A549 (cell line): ENCODE results near the gene AAK1. TPM values are rescaled to one million over a fixed set of nuclear protein-coding genes. Genes with fewer than 3 reads are reported as not detected.
A peak's percentile ranks its signal among the peaks of the same experiment; 100 is the strongest.
"Not testable (repeated sequence)": the region's sequence is repeated elsewhere in the genome, so short reads cannot be mapped to it uniquely, and the experiment has no call there.

Experiments
- ATAC-seq, 2 experiments: fragments of 200-7000 bp in 1 of 2; fragments of >200 bp in 1 of 2; cut with Nextera tagmentation in 1 of 2; cut with Tn5 transposase in 1 of 2; 3 replicates each; pipeline versions ENCODE4 v1.8.0 to v1.9.1; 2018 to 2020; ENCODE audit warnings: mild to moderate bottlenecking in 1 of 2, moderate library complexity in 1 of 2
- CTCF ChIA-PET: fragments of 300-600 bp; sonication (Branson Sonifier 250); formaldehyde crosslinking; extraction: SDS; loops from one replicate; lab custom pipeline; 2021; ENCODE audit warnings: antibody characterized with exemption, inconsistent platforms; lab: Yijun Ruan, JAX
- POLR2A ChIA-PET: fragments of 350-600 bp; formaldehyde crosslinking; extraction: SDS; loops from one replicate; lab custom pipeline; 2021; ENCODE audit warnings: antibody characterized with exemption, inconsistent platforms; lab: Yijun Ruan, JAX
- DNase-seq, 2 experiments: peaks; one replicate each; pipeline versions ENCODE4 v3.0.0 to v3.0.0-alpha.2; 2011 to 2016; ENCODE audit warnings: low read depth in 1 of 2, low spot score in 1 of 2
- FAIRE-seq: peaks from 2 replicates; lab custom pipeline; 2011; peaks lifted over from hg19 to GRCh38; lab: Jason Lieb, UNC
- H3K27ac ChIP-seq, 2 experiments: fragments of >200 bp; sonication (Bioruptor Twin); formaldehyde crosslinking; 3 replicates each; pipeline ENCODE4 v1.5.1; 2016 to 2017
- H3K4me1 ChIP-seq: fragments of >200 bp; sonication (Bioruptor Twin); formaldehyde crosslinking; 3 replicates; pipeline ENCODE4 v1.6.1; 2016
- H3K4me2 ChIP-seq: fragments of >200 bp; sonication (Bioruptor Twin); formaldehyde crosslinking; 3 replicates; pipeline ENCODE4 v1.6.1; 2016
- H3K4me3 ChIP-seq: fragments of >200 bp; sonication (Bioruptor Twin); formaldehyde crosslinking; 3 replicates; pipeline ENCODE4 v1.5.1; 2016
- H3K9me3 ChIP-seq: fragments of >200 bp; sonication (Bioruptor Twin); formaldehyde crosslinking; 3 replicates; pipeline ENCODE4 v1.6.1; 2016
- CEBPB ChIP-seq, 2 experiments: fragments of >200 bp in 1 of 2; sonication (Bioruptor Twin) in 1 of 2; formaldehyde crosslinking in 1 of 2; IDR thresholded peaks; 2 replicates each; pipeline ENCODE4 v1.6.1; 2012 to 2016
- CHD2 ChIP-seq: fragments of 150-350 bp; IDR thresholded peaks from 2 replicates; pipeline ENCODE4 v1.6.1; 2014; ENCODE audit warnings: low read length; ENCODE audit not compliant: partially characterized antibody
- FOSB ChIP-seq: fragments of 250-450 bp; sonication (Bioruptor Pico); IDR thresholded peaks from 2 replicates; pipeline ENCODE4 v1.5.0; 2020; ENCODE audit warnings: mild to moderate bottlenecking, moderate library complexity
- FOXS1 ChIP-seq: fragments of 250-450 bp; sonication (Bioruptor Pico); IDR thresholded peaks from 2 replicates; pipeline ENCODE4 v1.5.0; 2020; ENCODE audit warnings: mild to moderate bottlenecking, moderate library complexity
- GATA3 ChIP-seq: IDR thresholded peaks from 2 replicates; pipeline ENCODE4 v1.6.1; 2012; ENCODE audit warnings: borderline replicate concordance
- HEYL ChIP-seq: fragments of 250-450 bp; sonication (Bioruptor Pico); IDR thresholded peaks from 2 replicates; pipeline ENCODE4 v1.8.0; 2021; ENCODE audit warnings: mild to moderate bottlenecking, moderate library complexity
- HOXB13 ChIP-seq: fragments of 250-450 bp; sonication (Bioruptor Pico); IDR thresholded peaks from 2 replicates; pipeline ENCODE4 v1.5.0; 2020; ENCODE audit warnings: low read depth, mild to moderate bottlenecking, moderate library complexity
- JUNB ChIP-seq: fragments of >200 bp; sonication (Bioruptor Twin); formaldehyde crosslinking; IDR thresholded peaks from 2 replicates; pipeline ENCODE4 v1.6.1; 2016
- KDM5A ChIP-seq: fragments of 200-600 bp; sonication (generic); IDR thresholded peaks from 2 replicates; pipeline ENCODE4 v1.6.1; 2016; ENCODE audit warnings: antibody characterized with exemption, mild to moderate bottlenecking
- MAZ ChIP-seq: fragments of 150-350 bp; IDR thresholded peaks from 2 replicates; pipeline ENCODE4 v1.6.1; 2014; ENCODE audit warnings: antibody characterized with exemption, low read depth, low read length, borderline replicate concordance
- NPAS2 ChIP-seq: fragments of 250-450 bp; sonication (Bioruptor Pico); IDR thresholded peaks from 2 replicates; pipeline ENCODE4 v1.8.0; 2022; ENCODE audit warnings: mild to moderate bottlenecking, moderate library complexity, borderline replicate concordance
- POLR2A ChIP-seq: IDR thresholded peaks from 2 replicates; pipeline ENCODE4 v1.6.1; 2012; ENCODE audit warnings: mild to moderate bottlenecking, low read length
- POLR2AphosphoS2 ChIP-seq: conservative IDR thresholded peaks from 2 replicates; pipeline ENCODE4 v1.6.1; 2012; ENCODE audit warnings: low read length, improper control_type of control experiment, inconsistent platforms
- RAD21 ChIP-seq, 2 experiments: fragments of >200 bp in 1 of 2; sonication (Bioruptor Twin) in 1 of 2; formaldehyde crosslinking in 1 of 2; IDR thresholded peaks in 1 of 2; conservative IDR thresholded peaks in 1 of 2; 2 replicates in 1 of 2; 3 replicates in 1 of 2; pipeline ENCODE4 v1.6.1; 2012 to 2018; ENCODE audit warnings: inconsistent platforms in 1 of 2
- RARB ChIP-seq: fragments of 250-450 bp; sonication (Bioruptor Pico); IDR thresholded peaks from 2 replicates; pipeline ENCODE4 v1.8.0; 2021; ENCODE audit warnings: mild to moderate bottlenecking, moderate library complexity
- RFX5 ChIP-seq: fragments of 450-650 bp; IDR thresholded peaks from 2 replicates; pipeline ENCODE4 v1.7.1; 2014; ENCODE audit warnings: antibody characterized with exemption, mild to moderate bottlenecking, moderate library complexity
- TP53 ChIP-seq: fragments of 250-450 bp; sonication (Bioruptor Pico); IDR thresholded peaks from 2 replicates; pipeline ENCODE4 v1.5.0; 2021; ENCODE audit warnings: mild to moderate bottlenecking, moderate library complexity
- ZC3H11A ChIP-seq: fragments of 450-650 bp; IDR thresholded peaks from 2 replicates; pipeline ENCODE4 v1.6.1; 2014; ENCODE audit warnings: antibody characterized with exemption, mild to moderate bottlenecking
- WGBS: methylation state at CpG from one replicate; pipeline ENCODE4 v1.1.6; 2017; ENCODE audit errors: missing lambda C conversion rate; 5-methylcytosine and 5-hydroxymethylcytosine counted together
- polyA plus RNA-seq, 4 experiments: library from polyadenylated mRNA; depleted of rRNA in 3 of 4; stranded (reverse); fragments of >200 nt; fragmentation: RNase III in 1 of 4; extraction: RNeasy Plus Mini Kit Qiagen cat#74134 plus additional on column Dnase treatment in 1 of 4; gene quantifications; 2 replicates in 3 of 4; 3 replicates in 1 of 4; pipeline ENCODE4 v1.2.3, GENCODE V29; 2011 to 2017
- TF ChIP-seq, protein P1 (sequence below): fragments of 250-450 bp; sonication (Bioruptor Pico); IDR thresholded peaks from 2 replicates; pipeline ENCODE4 v1.5.0; 2020; ENCODE audit warnings: low read depth, mild to moderate bottlenecking, moderate library complexity
- TF ChIP-seq, protein P2 (sequence below): fragments of 200-600 bp; sonication (generic); IDR thresholded peaks from 2 replicates; pipeline ENCODE4 v1.6.1; 2016; ENCODE audit warnings: antibody characterized with exemption, mild to moderate bottlenecking, moderate library complexity
- TF ChIP-seq, protein P3 (sequence below): fragments of 450-650 bp; IDR thresholded peaks from 2 replicates; pipeline ENCODE4 v1.6.1; 2014; ENCODE audit warnings: antibody characterized with exemption

The AAK1 gene
- polyA plus RNA-seq, 2 of the 4 experiments (the other 2 are of a cell fraction), result 15.9 to 25.7 TPM

DNA sequence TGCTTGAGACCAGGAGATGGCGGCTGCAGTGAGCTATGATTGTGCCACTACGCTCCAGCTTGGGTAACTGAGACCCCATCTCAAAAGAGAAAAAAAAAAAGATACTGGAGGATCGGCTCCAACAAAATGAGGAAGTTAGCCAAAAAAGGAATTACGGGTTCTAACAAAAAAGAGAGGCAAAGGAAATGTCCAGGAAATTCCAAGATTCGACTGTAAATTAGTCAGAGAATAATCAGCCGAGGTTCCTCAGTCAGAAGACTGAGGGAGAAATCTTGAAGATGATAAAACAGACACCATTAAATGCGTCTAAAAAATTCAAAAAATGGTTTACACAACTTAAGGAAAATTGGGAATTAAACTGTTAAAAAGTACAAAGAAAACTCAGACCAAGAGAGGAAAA lies 89.5 kb downstream of the AAK1 start:
- 94% methylated on average over 7 of the region's 7 CpGs for WGBS
- no peak overlapping the region for H3K4me3 ChIP-seq
- CTCF ChIA-PET, result interaction anchor here (0.6 to 2.6 kb wide), 6 partner anchors 13 to 263 kb away, joined by 3 to 15 read pairs (median 4); no protein-coding TSS in a partner anchor
- DNase-seq (no peak), ATAC-seq (no peak), FAIRE-seq (no peak)
- no peaks in the 10 kb centered on the region for H3K9me3 ChIP-seq
- POLR2A ChIA-PET, result no interaction called here
- H3K27ac ChIP-seq, result no peak overlapping the region
- no peak overlapping the region for H3K4me2 ChIP-seq
- TF ChIP-seq POLR2A (no peak), TP53 (CRISPR knock-in tag) (no peak)
- peaks cover 12% of the 10 kb centered on the region; the same call in 2 of the 3 replicates for H3K4me1 ChIP-seq

- H3K9me3 ChIP-seq, H3K4me2 ChIP-seq, FAIRE-seq, H3K4me3 ChIP-seq, ATAC-seq, DNase-seq, POLR2A ChIA-PET, H3K27ac ChIP-seq: not testable (repeated sequence)
- 97% methylated on average over 12 of the region's 12 CpGs for WGBS
- H3K4me1 ChIP-seq, result peaks cover 12% of the 10 kb centered on the region; the same call in 2 of the 3 replicates
- CTCF ChIA-PET, result interaction anchor here (1.3 to 2.5 kb wide), 4 partner anchors 10 to 1087 kb away, joined by 3 to 16 read pairs (median 8); no protein-coding TSS in a partner anchor
Measured at GRCh38 chr2:69550511-69550910, 93.0 kb downstream of the AAK1 start.

- Histone ChIP-seq H3K27ac (no peak overlapping the region), H3K4me2 (peak overlapping the region; percentile 26; the same call in 1 of the 3 replicates), H3K9me3 (0 out of 3 replicates have a peak, but pooled peaks cover 4% of the 10 kb centered on the region)
- FAIRE-seq (no peak), DNase-seq (no peak), ATAC-seq (peak in 1 of 2 experiments; percentile 41; a peak in 2 of 6 replicates)
- no peak for TF ChIP-seq KDM5A
- TF ChIP-seq NPAS2 (CRISPR knock-in tag), result no peak
- no peak for TF ChIP-seq JUNB
- TF ChIP-seq RFX5, result no peak
- TF ChIP-seq, protein P1, sequence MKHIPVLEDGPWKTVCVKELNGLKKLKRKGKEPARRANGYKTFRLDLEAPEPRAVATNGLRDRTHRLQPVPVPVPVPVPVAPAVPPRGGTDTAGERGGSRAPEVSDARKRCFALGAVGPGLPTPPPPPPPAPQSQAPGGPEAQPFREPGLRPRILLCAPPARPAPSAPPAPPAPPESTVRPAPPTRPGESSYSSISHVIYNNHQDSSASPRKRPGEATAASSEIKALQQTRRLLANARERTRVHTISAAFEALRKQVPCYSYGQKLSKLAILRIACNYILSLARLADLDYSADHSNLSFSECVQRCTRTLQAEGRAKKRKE, result no peak
- no peak for TF ChIP-seq GATA3
- no peak for TF ChIP-seq MAZ
- TF ChIP-seq, protein P2, sequence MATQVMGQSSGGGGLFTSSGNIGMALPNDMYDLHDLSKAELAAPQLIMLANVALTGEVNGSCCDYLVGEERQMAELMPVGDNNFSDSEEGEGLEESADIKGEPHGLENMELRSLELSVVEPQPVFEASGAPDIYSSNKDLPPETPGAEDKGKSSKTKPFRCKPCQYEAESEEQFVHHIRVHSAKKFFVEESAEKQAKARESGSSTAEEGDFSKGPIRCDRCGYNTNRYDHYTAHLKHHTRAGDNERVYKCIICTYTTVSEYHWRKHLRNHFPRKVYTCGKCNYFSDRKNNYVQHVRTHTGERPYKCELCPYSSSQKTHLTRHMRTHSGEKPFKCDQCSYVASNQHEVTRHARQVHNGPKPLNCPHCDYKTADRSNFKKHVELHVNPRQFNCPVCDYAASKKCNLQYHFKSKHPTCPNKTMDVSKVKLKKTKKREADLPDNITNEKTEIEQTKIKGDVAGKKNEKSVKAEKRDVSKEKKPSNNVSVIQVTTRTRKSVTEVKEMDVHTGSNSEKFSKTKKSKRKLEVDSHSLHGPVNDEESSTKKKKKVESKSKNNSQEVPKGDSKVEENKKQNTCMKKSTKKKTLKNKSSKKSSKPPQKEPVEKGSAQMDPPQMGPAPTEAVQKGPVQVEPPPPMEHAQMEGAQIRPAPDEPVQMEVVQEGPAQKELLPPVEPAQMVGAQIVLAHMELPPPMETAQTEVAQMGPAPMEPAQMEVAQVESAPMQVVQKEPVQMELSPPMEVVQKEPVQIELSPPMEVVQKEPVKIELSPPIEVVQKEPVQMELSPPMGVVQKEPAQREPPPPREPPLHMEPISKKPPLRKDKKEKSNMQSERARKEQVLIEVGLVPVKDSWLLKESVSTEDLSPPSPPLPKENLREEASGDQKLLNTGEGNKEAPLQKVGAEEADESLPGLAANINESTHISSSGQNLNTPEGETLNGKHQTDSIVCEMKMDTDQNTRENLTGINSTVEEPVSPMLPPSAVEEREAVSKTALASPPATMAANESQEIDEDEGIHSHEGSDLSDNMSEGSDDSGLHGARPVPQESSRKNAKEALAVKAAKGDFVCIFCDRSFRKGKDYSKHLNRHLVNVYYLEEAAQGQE, result no peak
- TF ChIP-seq RARB, result no peak
- TF ChIP-seq HEYL (CRISPR knock-in tag), result no peak
- no peak for TF ChIP-seq FOXS1 (CRISPR knock-in tag)
- TF ChIP-seq POLR2AphosphoS2, result no peak
- TF ChIP-seq RAD21 (conservative IDR thresholded peaks at IDR 0.05 in 1 of 2, IDR thresholded peaks at IDR 0.05 in 1 of 2), result no peak
- TF ChIP-seq ZC3H11A, result no peak
- TF ChIP-seq FOSB, result no peak
- TF ChIP-seq CHD2, result no peak
- TF ChIP-seq, protein P3, sequence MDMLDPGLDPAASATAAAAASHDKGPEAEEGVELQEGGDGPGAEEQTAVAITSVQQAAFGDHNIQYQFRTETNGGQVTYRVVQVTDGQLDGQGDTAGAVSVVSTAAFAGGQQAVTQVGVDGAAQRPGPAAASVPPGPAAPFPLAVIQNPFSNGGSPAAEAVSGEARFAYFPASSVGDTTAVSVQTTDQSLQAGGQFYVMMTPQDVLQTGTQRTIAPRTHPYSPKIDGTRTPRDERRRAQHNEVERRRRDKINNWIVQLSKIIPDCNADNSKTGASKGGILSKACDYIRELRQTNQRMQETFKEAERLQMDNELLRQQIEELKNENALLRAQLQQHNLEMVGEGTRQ, result no peak
- TF ChIP-seq HOXB13 (CRISPR knock-in tag), result no peak
- no peak for TF ChIP-seq CEBPB (IDR thresholded peaks at IDR 0.05)
- TF ChIP-seq, all 56 proteins: peak for 0
- Histone ChIP-seq H3K4me1 (peaks cover 12% of the 10 kb centered on the region; the same call in 2 of the 3 replicates), H3K4me3 (no peak overlapping the region)
- POLR2A ChIA-PET, result no interaction called here
- CTCF ChIA-PET, result interaction anchor here (0.6 to 1.6 kb wide), 2 partner anchors 10 to 116 kb away, joined by 3 to 5 read pairs; no protein-coding TSS in a partner anchor
Measured at GRCh38 chr2:69549421-69549820, 94.1 kb downstream of the AAK1 start.
